ENCODE results near the gene XYLT1. TPM values are rescaled to one million over a fixed set of nuclear protein-coding genes. Genes with fewer than 3 reads are reported as not detected.
A peak's percentile ranks its signal among the peaks of the same experiment; 100 is the strongest.

XYLT1 gene
- total RNA-seq, 1 experiment from 2014 or later = 7.5 TPM

GRCh38 chr16:17193566-17194100, 277.1 kb downstream of the XYLT1 start:
- TF ChIP-seq, protein P1, sequence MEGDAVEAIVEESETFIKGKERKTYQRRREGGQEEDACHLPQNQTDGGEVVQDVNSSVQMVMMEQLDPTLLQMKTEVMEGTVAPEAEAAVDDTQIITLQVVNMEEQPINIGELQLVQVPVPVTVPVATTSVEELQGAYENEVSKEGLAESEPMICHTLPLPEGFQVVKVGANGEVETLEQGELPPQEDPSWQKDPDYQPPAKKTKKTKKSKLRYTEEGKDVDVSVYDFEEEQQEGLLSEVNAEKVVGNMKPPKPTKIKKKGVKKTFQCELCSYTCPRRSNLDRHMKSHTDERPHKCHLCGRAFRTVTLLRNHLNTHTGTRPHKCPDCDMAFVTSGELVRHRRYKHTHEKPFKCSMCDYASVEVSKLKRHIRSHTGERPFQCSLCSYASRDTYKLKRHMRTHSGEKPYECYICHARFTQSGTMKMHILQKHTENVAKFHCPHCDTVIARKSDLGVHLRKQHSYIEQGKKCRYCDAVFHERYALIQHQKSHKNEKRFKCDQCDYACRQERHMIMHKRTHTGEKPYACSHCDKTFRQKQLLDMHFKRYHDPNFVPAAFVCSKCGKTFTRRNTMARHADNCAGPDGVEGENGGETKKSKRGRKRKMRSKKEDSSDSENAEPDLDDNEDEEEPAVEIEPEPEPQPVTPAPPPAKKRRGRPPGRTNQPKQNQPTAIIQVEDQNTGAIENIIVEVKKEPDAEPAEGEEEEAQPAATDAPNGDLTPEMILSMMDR (IDR thresholded peaks at IDR 0.05; ENCODE audit: unreplicated experiment) = no peak
- H3K36me3 Mint-ChIP-seq (ENCODE audit: insufficient read depth, unreplicated experiment) = no peaks in the 10 kb centered on the region
- no peak for DNase-seq
- H3K27me3 Mint-ChIP-seq (ENCODE audit: unreplicated experiment) = no peaks in the 10 kb centered on the region
- peaks cover 3% of the 10 kb centered on the region for H3K9me3 Mint-ChIP-seq (ENCODE audit: low read depth, unreplicated experiment)
- peak overlapping the region; percentile 13 for H3K27ac Mint-ChIP-seq (ENCODE audit: unreplicated experiment)
- CTCF ChIA-PET = interaction anchor here (1.7 kb wide), 1 partner anchor 12 kb away, joined by 7 read pairs; no protein-coding TSS in a partner anchor
- BruUV-seq (replicated peaks) = no TSS peak
- intact Hi-C loops (cut with micrococcal nuclease; ENCODE audit: unreplicated experiment) = no loop called here
- H3K4me1 Mint-ChIP-seq (ENCODE audit: low read depth, unreplicated experiment) = no peaks in the 10 kb centered on the region
- H3K4me3 Mint-ChIP-seq (ENCODE audit: low read depth, unreplicated experiment) = no peak overlapping the region

GRCh38 chr16:17184026-17184425, 286.7 kb downstream of the XYLT1 start:
- TF ChIP-seq, protein P1 (IDR thresholded peaks at IDR 0.05; ENCODE audit: unreplicated experiment) = no peak
- intact Hi-C loops (cut with micrococcal nuclease; ENCODE audit: unreplicated experiment) = no loop called here
- Mint-ChIP-seq H3K27ac (ENCODE audit: unreplicated experiment) (no peak overlapping the region), H3K27me3 (ENCODE audit: unreplicated experiment) (no peaks in the 10 kb centered on the region), H3K4me1 (ENCODE audit: low read depth, unreplicated experiment) (no peaks in the 10 kb centered on the region), H3K36me3 (ENCODE audit: insufficient read depth, unreplicated experiment) (no peaks in the 10 kb centered on the region), H3K9me3 (ENCODE audit: low read depth, unreplicated experiment) (peaks cover 2% of the 10 kb centered on the region), H3K4me3 (ENCODE audit: low read depth, unreplicated experiment) (no peak overlapping the region)
- no peak for DNase-seq
- CTCF ChIA-PET = no interaction called here
- BruUV-seq (replicated peaks) = no TSS peak

DNA sequence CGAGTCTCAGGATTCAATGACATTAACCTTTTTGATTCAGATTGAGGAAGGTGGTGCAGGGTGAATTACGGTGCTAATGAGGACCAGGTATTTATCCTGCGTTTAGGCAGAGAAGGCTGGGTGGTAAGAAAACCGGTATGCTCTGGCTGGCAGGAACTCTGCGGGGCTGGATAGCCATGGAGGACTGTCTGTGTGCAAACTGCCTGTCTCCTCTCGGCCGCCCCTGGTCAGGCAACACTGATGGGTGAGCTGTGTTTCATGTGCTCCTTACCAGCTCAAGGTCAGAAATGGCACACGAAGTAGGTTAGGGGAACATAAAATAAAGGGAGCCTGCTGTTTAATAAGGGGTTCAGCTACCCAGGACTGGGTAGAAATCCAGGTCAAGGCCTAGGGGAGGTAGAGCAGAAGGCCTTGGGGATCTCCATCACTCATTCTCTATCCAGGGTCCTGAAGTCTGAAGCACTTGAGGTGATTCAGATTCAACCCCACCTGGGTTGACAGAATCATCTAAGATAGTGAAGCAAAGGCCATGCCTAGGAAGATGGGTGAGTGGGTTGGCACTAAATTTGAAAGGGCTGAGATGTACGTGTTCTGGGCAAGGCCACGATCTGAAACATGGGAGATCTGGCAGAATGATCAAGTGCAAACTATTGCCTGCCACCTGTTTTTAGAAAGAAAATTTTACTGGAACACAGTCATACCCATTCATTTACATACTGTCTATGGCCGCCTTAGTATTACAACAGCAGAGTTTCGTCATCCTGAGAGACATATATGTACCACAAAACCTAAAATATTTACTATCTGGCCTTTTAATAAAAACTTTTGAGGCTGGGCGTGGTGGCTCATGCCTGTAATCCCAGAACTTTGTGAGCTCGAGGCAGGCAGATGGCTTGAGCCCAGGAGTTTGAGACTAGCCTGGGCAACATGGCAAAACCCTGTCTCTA, 292.5 kb downstream of the XYLT1 start:
- no peaks in the 10 kb centered on the region for H3K9me3 Mint-ChIP-seq (ENCODE audit: low read depth, unreplicated experiment)
- TF ChIP-seq, protein P1 (IDR thresholded peaks at IDR 0.05; ENCODE audit: unreplicated experiment) = no peak
- H3K27ac Mint-ChIP-seq (ENCODE audit: unreplicated experiment) = no peak overlapping the region
- no peaks in the 10 kb centered on the region for H3K27me3 Mint-ChIP-seq (ENCODE audit: unreplicated experiment)
- CTCF ChIA-PET = interaction anchor here (0.6 to 1.0 kb wide), 3 partner anchors 107 to 467 kb away, joined by 3 to 4 read pairs (median 3); no protein-coding TSS in a partner anchor
- no TSS peak for BruUV-seq (replicated peaks)
- H3K4me3 Mint-ChIP-seq (ENCODE audit: low read depth, unreplicated experiment) = no peak overlapping the region
- DNase-seq = no peak
- intact Hi-C loops (cut with micrococcal nuclease; ENCODE audit: unreplicated experiment) = no loop called here
- no peaks in the 10 kb centered on the region for H3K4me1 Mint-ChIP-seq (ENCODE audit: low read depth, unreplicated experiment)
- no peaks in the 10 kb centered on the region for H3K36me3 Mint-ChIP-seq (ENCODE audit: insufficient read depth, unreplicated experiment)

DNA sequence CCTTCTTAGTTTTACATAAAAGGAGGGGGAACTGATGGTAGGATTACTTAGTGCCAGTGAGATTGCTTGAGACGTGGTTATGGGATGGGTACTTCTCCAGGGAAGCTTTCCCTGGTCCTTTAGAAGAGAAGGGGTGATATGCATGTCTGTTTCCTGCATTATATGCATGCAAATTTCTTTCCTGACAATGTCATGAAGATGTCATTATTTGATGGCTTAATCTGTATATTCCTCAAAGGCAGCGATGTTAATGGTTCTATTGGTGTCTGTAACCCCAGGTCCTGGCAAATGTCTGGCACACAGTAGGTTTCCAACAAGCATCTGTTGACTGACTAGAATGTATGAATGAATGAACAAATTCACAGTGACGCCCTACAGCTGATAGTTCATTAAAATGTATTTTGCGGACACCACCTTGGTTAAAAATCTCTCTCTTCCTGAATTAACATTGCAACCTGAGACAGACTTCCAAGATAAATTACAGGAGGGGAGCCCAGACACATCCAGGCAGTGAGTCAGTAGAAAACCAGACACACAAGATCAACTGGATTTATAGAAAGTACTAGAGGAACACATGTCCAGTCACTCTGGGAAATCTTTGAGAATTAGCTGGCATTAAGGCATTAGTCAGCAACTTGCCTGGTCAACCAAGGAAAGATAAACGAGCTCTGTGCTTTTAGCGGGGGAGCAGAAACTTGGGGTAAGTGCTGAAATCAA, 293.4 kb downstream of the XYLT1 start:
- H3K27ac Mint-ChIP-seq (ENCODE audit: unreplicated experiment) = no peak overlapping the region
- BruUV-seq (replicated peaks) = no TSS peak
- H3K9me3 Mint-ChIP-seq (ENCODE audit: low read depth, unreplicated experiment) = no peaks in the 10 kb centered on the region
- no peaks in the 10 kb centered on the region for H3K4me1 Mint-ChIP-seq (ENCODE audit: low read depth, unreplicated experiment)
- H3K4me3 Mint-ChIP-seq (ENCODE audit: low read depth, unreplicated experiment) = no peak overlapping the region
- no peaks in the 10 kb centered on the region for H3K27me3 Mint-ChIP-seq (ENCODE audit: unreplicated experiment)
- H3K36me3 Mint-ChIP-seq (ENCODE audit: insufficient read depth, unreplicated experiment) = no peaks in the 10 kb centered on the region
- no peak for DNase-seq
- TF ChIP-seq, protein P1 (IDR thresholded peaks at IDR 0.05; ENCODE audit: unreplicated experiment) = no peak
- CTCF ChIA-PET = interaction anchor here (0.6 to 1.0 kb wide), 2 partner anchors 106 to 288 kb away, joined by 3 to 4 read pairs; no protein-coding TSS in a partner anchor
- intact Hi-C loops (cut with micrococcal nuclease; ENCODE audit: unreplicated experiment) = no loop called here
